Natural killer cell (primary cell): ENCODE results near the gene SELENOI. TPM values are rescaled to one million over a fixed set of nuclear protein-coding genes. Genes with fewer than 3 reads are reported as not detected.

ENCODE experiments used
- ATAC-seq, 3 donors: fragments of 150-1000 bp in 2 of 3; fragments of 200-7000 bp in 1 of 3; cut with Tn5 transposase; 1 replicate in 1 of 3; 2 replicates in 2 of 3; pipeline ENCODE4 v1.10.0; 2021; ENCODE audit warnings: mild to moderate bottlenecking in 2 of 3, moderate library complexity in 2 of 3
- DNase-seq, 2 donors: peaks; one replicate each; pipeline versions ENCODE4 v3.0.0 to v3.0.0-alpha.2; 2013 to 2021; ENCODE audit warnings: mixed read lengths in 1 of 2
- H3K27ac ChIP-seq: one replicate; pipeline ENCODE4 v1.5.1; 2013; ENCODE audit warnings: mild to moderate bottlenecking, low read length
- H3K27me3 ChIP-seq: one replicate; pipeline ENCODE4 v1.6.1; 2013; ENCODE audit warnings: low read length; ENCODE audit not compliant: control insufficient read depth, insufficient read depth
- H3K36me3 ChIP-seq: one replicate; pipeline ENCODE4 v1.6.1; 2013; ENCODE audit warnings: low read length; ENCODE audit not compliant: control insufficient read depth, insufficient read depth
- H3K4me1 ChIP-seq: one replicate; pipeline ENCODE4 v1.6.1; 2013; ENCODE audit warnings: low read length; ENCODE audit not compliant: control insufficient read depth, insufficient read depth
- H3K4me3 ChIP-seq: one replicate; pipeline ENCODE4 v1.5.1; 2013; ENCODE audit warnings: low read length
- H3K9me3 ChIP-seq: one replicate; pipeline ENCODE4 v1.6.1; 2013; ENCODE audit warnings: low read length; ENCODE audit not compliant: control insufficient read depth, insufficient read depth
- H3K27ac Mint-ChIP-seq, 2 donors: one replicate each; pipeline ENCODE4 v1.8.0; 2022; ENCODE audit warnings: mild to moderate bottlenecking in 2 of 2, mixed read lengths in 2 of 2, moderate library complexity in 1 of 2
- H3K27me3 Mint-ChIP-seq, 2 donors: one replicate each; pipeline ENCODE4 v1.8.0; 2022; ENCODE audit warnings: low read depth in 2 of 2, mixed read lengths in 2 of 2
- H3K36me3 Mint-ChIP-seq: one replicate; pipeline ENCODE4 v1.8.0; 2022; ENCODE audit warnings: mixed read lengths
- H3K4me1 Mint-ChIP-seq, 2 donors: one replicate each; pipeline ENCODE4 v1.8.0; 2022; ENCODE audit warnings: mixed read lengths in 2 of 2
- H3K4me3 Mint-ChIP-seq: one replicate; pipeline ENCODE4 v1.8.0; 2022; ENCODE audit warnings: mild to moderate bottlenecking, moderate library complexity, mixed read lengths
- H3K9me3 Mint-ChIP-seq, 2 donors: one replicate each; pipeline ENCODE4 v1.8.0; 2022; ENCODE audit warnings: mixed read lengths in 2 of 2
- WGBS: methylation state at CpG from one replicate; pipeline ENCODE4 v1.1.7; 2013; ENCODE audit warnings: missing lambda C conversion rate; ENCODE audit not compliant: insufficient coverage; 5-methylcytosine and 5-hydroxymethylcytosine counted together
- intact Hi-C: fragments of 100-400 bp; cut with micrococcal nuclease; formaldehyde crosslinking; loops from one replicate; pipeline ENCODE4 v1.14.2; 2022
- total RNA-seq, 4 donors: library from RNA; stranded (reverse); fragments of 120-200 nt in 1 of 4; gene quantifications; one replicate each; pipeline versions ENCODE4 v1.2.3 to v1.2.4, GENCODE V29; 2013 to 2022
- TF ChIP-seq, protein P1 (sequence below): fragments of 200-600 bp; IDR thresholded peaks from one replicate; pipeline ENCODE4 v1.8.0; 2022; ENCODE audit warnings: antibody characterized with exemption

SELENOI gene
- total RNA-seq, 3 donors from 2014 or later (not counting 1 experiment from before 2014, with no cell fraction given), result 28.1 to 47.6 (median 36.4) TPM

DNA sequence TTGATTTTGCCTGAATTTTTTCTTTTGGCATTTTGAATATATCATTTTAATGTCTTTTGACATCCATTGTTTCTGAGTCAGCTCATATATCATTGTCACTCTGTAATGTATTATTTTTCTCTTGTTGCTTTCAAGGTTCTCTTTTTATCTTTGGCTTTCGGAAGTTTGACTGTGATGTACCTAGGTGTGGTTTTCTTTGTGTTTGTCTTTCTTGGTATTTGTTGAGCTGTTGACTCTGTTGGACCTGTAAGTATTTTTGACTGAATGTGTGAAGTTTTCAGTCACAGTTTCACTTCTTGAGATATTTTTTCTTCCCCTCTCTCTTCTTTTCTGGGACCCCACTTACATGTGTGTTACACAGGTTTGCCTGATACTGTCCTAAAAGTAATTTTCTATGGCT is 30.9 kb downstream of the SELENOI start:
- TF ChIP-seq, protein P1, sequence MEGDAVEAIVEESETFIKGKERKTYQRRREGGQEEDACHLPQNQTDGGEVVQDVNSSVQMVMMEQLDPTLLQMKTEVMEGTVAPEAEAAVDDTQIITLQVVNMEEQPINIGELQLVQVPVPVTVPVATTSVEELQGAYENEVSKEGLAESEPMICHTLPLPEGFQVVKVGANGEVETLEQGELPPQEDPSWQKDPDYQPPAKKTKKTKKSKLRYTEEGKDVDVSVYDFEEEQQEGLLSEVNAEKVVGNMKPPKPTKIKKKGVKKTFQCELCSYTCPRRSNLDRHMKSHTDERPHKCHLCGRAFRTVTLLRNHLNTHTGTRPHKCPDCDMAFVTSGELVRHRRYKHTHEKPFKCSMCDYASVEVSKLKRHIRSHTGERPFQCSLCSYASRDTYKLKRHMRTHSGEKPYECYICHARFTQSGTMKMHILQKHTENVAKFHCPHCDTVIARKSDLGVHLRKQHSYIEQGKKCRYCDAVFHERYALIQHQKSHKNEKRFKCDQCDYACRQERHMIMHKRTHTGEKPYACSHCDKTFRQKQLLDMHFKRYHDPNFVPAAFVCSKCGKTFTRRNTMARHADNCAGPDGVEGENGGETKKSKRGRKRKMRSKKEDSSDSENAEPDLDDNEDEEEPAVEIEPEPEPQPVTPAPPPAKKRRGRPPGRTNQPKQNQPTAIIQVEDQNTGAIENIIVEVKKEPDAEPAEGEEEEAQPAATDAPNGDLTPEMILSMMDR, result no peak
- no peaks in the 10 kb centered on the region for H3K9me3 Mint-ChIP-seq
- ATAC-seq (no peak), DNase-seq (no peak)
- no peak overlapping the region for H3K4me3 Mint-ChIP-seq
- peaks cover 34% of the 10 kb centered on the region for H3K36me3 ChIP-seq
- H3K4me1 Mint-ChIP-seq, result peaks cover 0 to 20% of the 10 kb centered on the region in 2 donors
- H3K36me3 Mint-ChIP-seq, result peaks cover 18% of the 10 kb centered on the region
- WGBS, result 78% methylated on average over 1 of the region's 1 CpG
- H3K27me3 Mint-ChIP-seq, result no peaks in the 10 kb centered on the region
- no peaks in the 10 kb centered on the region for H3K9me3 ChIP-seq
- no peak overlapping the region for H3K4me3 ChIP-seq
- no peak overlapping the region for H3K27ac Mint-ChIP-seq
- no peaks in the 10 kb centered on the region for H3K4me1 ChIP-seq
- no peak overlapping the region for H3K27ac ChIP-seq
- no peaks in the 10 kb centered on the region for H3K27me3 ChIP-seq
- intact Hi-C loops, result no loop called here

DNA sequence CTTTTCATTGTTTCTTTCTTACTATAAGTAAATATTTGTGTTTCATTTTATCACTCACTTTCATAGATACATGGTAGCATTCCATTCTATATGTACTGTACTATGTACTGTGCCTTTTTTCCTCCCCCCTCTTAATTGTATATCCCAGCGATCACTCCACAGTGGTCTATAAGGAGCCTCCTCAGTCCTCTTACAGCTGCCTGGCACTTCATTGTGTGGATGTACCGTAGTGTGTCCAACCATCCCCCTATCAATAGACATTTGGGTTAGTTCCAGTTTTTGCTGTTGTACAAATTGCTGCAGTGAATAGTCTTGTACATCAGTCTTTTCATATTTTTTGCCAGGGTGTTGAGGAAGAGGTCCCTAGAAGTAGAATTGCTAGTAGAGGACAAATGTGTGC is 34.3 kb downstream of the SELENOI start:
- no peak overlapping the region for H3K4me3 Mint-ChIP-seq
- no peaks in the 10 kb centered on the region for H3K9me3 Mint-ChIP-seq
- peaks cover 0 to 20% of the 10 kb centered on the region in 2 donors for H3K4me1 Mint-ChIP-seq
- H3K36me3 ChIP-seq, result peaks cover 21% of the 10 kb centered on the region
- H3K4me3 ChIP-seq, result no peak overlapping the region
- no peak for DNase-seq
- no peaks in the 10 kb centered on the region for H3K4me1 ChIP-seq
- H3K27me3 Mint-ChIP-seq, result no peaks in the 10 kb centered on the region
- intact Hi-C loops, result no loop called here
- no peaks in the 10 kb centered on the region for H3K27me3 ChIP-seq
- TF ChIP-seq, protein P1, result no peak
- ATAC-seq, result no peak
- H3K36me3 Mint-ChIP-seq, result peaks cover 19% of the 10 kb centered on the region
- WGBS, result 88% methylated on average over 1 of the region's 2 CpGs
- H3K9me3 ChIP-seq, result no peaks in the 10 kb centered on the region
- H3K27ac Mint-ChIP-seq, result no peak overlapping the region
- no peak overlapping the region for H3K27ac ChIP-seq

DNA sequence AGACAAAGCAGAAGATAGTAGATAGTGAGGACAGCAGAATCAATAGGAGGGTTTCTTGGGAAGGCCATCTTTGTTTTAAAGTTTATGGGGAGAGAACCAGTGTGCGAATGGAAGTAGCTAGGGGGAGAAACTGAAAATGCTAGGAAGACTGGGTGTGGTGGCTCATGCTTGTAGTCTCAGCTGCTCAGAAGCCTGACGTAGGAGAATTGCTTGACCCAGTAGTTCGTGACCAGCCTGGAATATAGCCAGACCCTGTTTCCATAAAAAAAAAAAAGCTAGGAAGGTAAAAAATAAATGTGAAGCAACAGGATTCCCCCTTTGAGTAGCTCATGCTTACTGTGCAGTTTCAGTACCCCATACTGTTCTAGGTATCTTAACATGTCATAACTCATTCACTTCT is 36.6 kb downstream of the SELENOI start:
- Histone ChIP-seq H3K4me3 (no peak overlapping the region), H3K9me3 (no peaks in the 10 kb centered on the region), H3K4me1 (no peaks in the 10 kb centered on the region), H3K27ac (no peak overlapping the region), H3K36me3 (peaks cover 25% of the 10 kb centered on the region), H3K27me3 (no peaks in the 10 kb centered on the region)
- TF ChIP-seq, protein P1, result no peak
- Mint-ChIP-seq H3K4me3 (no peak overlapping the region), H3K4me1 (peaks cover 0 to 13% of the 10 kb centered on the region in 2 donors), H3K9me3 (no peaks in the 10 kb centered on the region), H3K36me3 (peaks cover 19% of the 10 kb centered on the region), H3K27me3 (no peaks in the 10 kb centered on the region), H3K27ac (no peak overlapping the region)
- 100% methylated on average over 3 of the region's 3 CpGs for WGBS
- ATAC-seq, result no peak
- intact Hi-C loops, result no loop called here
- DNase-seq, result no peak

DNA sequence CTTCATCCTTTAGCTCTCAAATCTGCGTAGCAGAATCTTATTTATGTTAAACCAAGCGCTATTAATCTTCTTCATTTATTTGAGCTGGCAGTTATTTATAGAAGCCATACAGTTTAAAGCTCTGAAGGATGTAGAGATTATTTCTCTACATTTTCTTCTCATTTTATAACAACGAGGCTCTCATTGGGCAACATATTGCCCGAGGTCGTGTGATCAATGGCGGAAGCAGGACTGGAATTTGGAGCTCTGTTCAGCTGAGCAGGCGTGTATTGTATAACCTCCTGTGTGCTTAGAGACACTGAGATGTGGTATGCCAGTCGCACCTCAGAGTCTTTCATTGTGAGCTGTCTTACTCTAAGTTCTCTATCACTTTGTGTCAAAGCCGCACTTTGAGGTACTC is 38.2 kb downstream of the SELENOI start:
- peaks cover 8% of the 10 kb centered on the region for H3K36me3 Mint-ChIP-seq
- Histone ChIP-seq H3K9me3 (no peaks in the 10 kb centered on the region), H3K27me3 (no peaks in the 10 kb centered on the region), H3K36me3 (peaks cover 38% of the 10 kb centered on the region), H3K4me3 (no peak overlapping the region), H3K27ac (no peak overlapping the region), H3K4me1 (no peaks in the 10 kb centered on the region)
- no peak for DNase-seq
- H3K27ac Mint-ChIP-seq, result no peak overlapping the region
- H3K27me3 Mint-ChIP-seq, result no peaks in the 10 kb centered on the region
- H3K4me3 Mint-ChIP-seq, result no peak overlapping the region
- intact Hi-C loops, result no loop called here
- H3K4me1 Mint-ChIP-seq, result peaks cover 0 to 5% of the 10 kb centered on the region in 2 donors
- WGBS, result 97% methylated on average over 8 of the region's 9 CpGs
- TF ChIP-seq, protein P1, result no peak
- no peak for ATAC-seq
- H3K9me3 Mint-ChIP-seq, result no peaks in the 10 kb centered on the region
